Neuronal stem cell (in vitro differentiated cells): ENCODE measurements around the gene FAHD2A.

Experiments used
- DNase-seq: peaks from one replicate; pipeline ENCODE4 v3.0.0-alpha.2; 2013; ENCODE audit warnings: low spot score
- H2AFZ ChIP-seq: one replicate; pipeline ENCODE4 v1.6.1; 2013; ENCODE audit warnings: mild to moderate bottlenecking, low read length, inconsistent platforms
- H2AK5ac ChIP-seq: 2 replicates; pipeline ENCODE4 v1.6.1; 2013; ENCODE audit warnings: low read depth, mild to moderate bottlenecking, inconsistent platforms, low read length, moderate library complexity, mixed read lengths
- H2BK120ac ChIP-seq: 2 replicates; pipeline ENCODE4 v1.6.1; 2013; ENCODE audit warnings: low read depth, mild to moderate bottlenecking, inconsistent platforms, low read length, moderate library complexity, mixed read lengths
- H2BK12ac ChIP-seq: one replicate; pipeline ENCODE4 v1.6.1; 2013; ENCODE audit warnings: low read length, inconsistent platforms
- H2BK15ac ChIP-seq: 2 replicates; pipeline ENCODE4 v1.6.1; 2013; ENCODE audit warnings: mild to moderate bottlenecking, low read length, inconsistent platforms, mixed read lengths
- H2BK5ac ChIP-seq: one replicate; pipeline ENCODE4 v1.6.1; 2013; ENCODE audit warnings: inconsistent platforms, mild to moderate bottlenecking, low read length, moderate library complexity
- H3K14ac ChIP-seq: one replicate; pipeline ENCODE4 v1.6.1; 2013; ENCODE audit warnings: low read length, inconsistent platforms
- H3K18ac ChIP-seq: 2 replicates; pipeline ENCODE4 v1.6.1; 2013; ENCODE audit warnings: low read length, inconsistent platforms
- H3K23ac ChIP-seq: 2 replicates; pipeline ENCODE4 v1.6.1; 2013; ENCODE audit warnings: low read depth, mild to moderate bottlenecking, mixed read lengths, low read length, inconsistent platforms; ENCODE audit not compliant: poor library complexity
- H3K27ac ChIP-seq: replicated peaks from 3 replicates; pipeline ENCODE4 v1.5.1; 2013; ENCODE audit warnings: low read length, inconsistent platforms
- H3K27me3 ChIP-seq, 3 experiments: 2 replicates each; pipeline ENCODE4 v1.6.1; 2013; ENCODE audit warnings: low read length in 3 of 3, mild to moderate bottlenecking in 2 of 3, inconsistent platforms in 1 of 3, low read depth in 1 of 3, mixed read lengths in 1 of 3, moderate library complexity in 1 of 3; ENCODE audit not compliant: control insufficient read depth in 3 of 3, insufficient read depth in 3 of 3
- H3K36me3 ChIP-seq, 2 donors: replicated peaks in 1 of 2; 2 replicates each; pipeline ENCODE4 v1.6.1; 2013; ENCODE audit warnings: low read length in 2 of 2; ENCODE audit not compliant: control insufficient read depth in 2 of 2, insufficient read depth in 2 of 2
- H3K4ac ChIP-seq: 2 replicates; pipeline ENCODE4 v1.6.1; 2013; ENCODE audit warnings: inconsistent platforms, mild to moderate bottlenecking, low read length, moderate library complexity
- H3K4me1 ChIP-seq, 2 donors: 1 replicate in 1 of 2; 2 replicates in 1 of 2; pipeline ENCODE4 v1.6.1; 2013; ENCODE audit warnings: low read length in 2 of 2, low read depth in 1 of 2; ENCODE audit not compliant: control insufficient read depth in 2 of 2, insufficient read depth in 1 of 2
- H3K4me2 ChIP-seq: one replicate; pipeline ENCODE4 v1.6.1; 2013; ENCODE audit warnings: mild to moderate bottlenecking, low read length, inconsistent platforms; ENCODE audit not compliant: insufficient read depth, poor library complexity, severe bottlenecking
- H3K4me3 ChIP-seq, 2 donors: 2 replicates each; pipeline ENCODE4 v1.5.1; 2013; ENCODE audit warnings: low read length in 2 of 2, mild to moderate bottlenecking in 2 of 2, inconsistent platforms in 1 of 2, moderate library complexity in 1 of 2
- H3K79me1 ChIP-seq: one replicate; pipeline ENCODE4 v1.6.1; 2013; ENCODE audit warnings: low read depth, mild to moderate bottlenecking, inconsistent platforms, low read length, moderate library complexity
- H3K9ac ChIP-seq: one replicate; pipeline ENCODE4 v1.6.1; 2013; ENCODE audit warnings: mild to moderate bottlenecking, low read depth, low read length, inconsistent platforms; ENCODE audit not compliant: poor library complexity
- H3K9me3 ChIP-seq, 2 donors: replicated peaks in 1 of 2; 2 replicates each; pipeline versions ENCODE3 to v1.6.1; 2013; ENCODE audit warnings: low read length in 2 of 2, mild to moderate bottlenecking in 2 of 2, inconsistent platforms in 1 of 2, low read depth in 1 of 2, mixed read lengths in 1 of 2, moderate library complexity in 1 of 2; ENCODE audit not compliant: control insufficient read depth in 2 of 2, insufficient read depth in 1 of 2
- H4K8ac ChIP-seq: one replicate; pipeline ENCODE4 v1.6.1; 2013; ENCODE audit warnings: low read depth, mild to moderate bottlenecking, inconsistent platforms, low read length, moderate library complexity
- H4K91ac ChIP-seq: one replicate; pipeline ENCODE4 v1.6.1; 2013; ENCODE audit warnings: low read length, low read depth, mild to moderate bottlenecking, inconsistent platforms; ENCODE audit not compliant: poor library complexity
- WGBS, 2 donors: extraction: QIAGEN DNeasy Blood & Tissue Kit; methylation state at CpG; one replicate each; pipeline ENCODE4 v1.1.7; 2013; ENCODE audit warnings: missing lambda C conversion rate in 2 of 2, mixed read lengths in 1 of 2; ENCODE audit not compliant: insufficient read length in 2 of 2, insufficient replicate concordance in 1 of 2; ENCODE audit errors: extremely low coverage in 2 of 2; 5-methylcytosine and 5-hydroxymethylcytosine counted together

Gene FAHD2A

GRCh38 chr2:95382192-95382591 lies 20.3 kb upstream of the FAHD2A start:
- Histone ChIP-seq H3K36me3 (no peaks in the 10 kb centered on the region), H2BK15ac (no peak overlapping the region), H3K4ac (no peak overlapping the region), H3K79me1 (no peaks in the 10 kb centered on the region), H3K9ac (no peak overlapping the region), H3K27ac (no peak overlapping the region), H2BK5ac (no peak overlapping the region), H2AK5ac (peak overlapping the region; percentile 46), H3K18ac (peak overlapping the region; percentile 48), H3K9me3 (peaks cover 0 to 1% of the 10 kb centered on the region in 2 donors), H4K8ac (no peak overlapping the region), H3K27me3 (peaks cover 0 to 5% (median 3%) of the 10 kb centered on the region in 3 experiments), H3K14ac (no peak overlapping the region), H2BK12ac (peak overlapping the region; percentile 84), H3K23ac (peak overlapping the region; percentile 17), H3K4me2 (no peak overlapping the region), H3K4me1 (peaks cover 5 to 9% of the 10 kb centered on the region in 2 donors), H2AFZ (no peak overlapping the region), H3K4me3 (no peak overlapping the region), H2BK120ac (no peak overlapping the region), H4K91ac (no peak overlapping the region)
- DNase-seq, result no peak
- WGBS, 2 donors, result no CpG with 5 or more reads among the region's 20 CpGs

DNA sequence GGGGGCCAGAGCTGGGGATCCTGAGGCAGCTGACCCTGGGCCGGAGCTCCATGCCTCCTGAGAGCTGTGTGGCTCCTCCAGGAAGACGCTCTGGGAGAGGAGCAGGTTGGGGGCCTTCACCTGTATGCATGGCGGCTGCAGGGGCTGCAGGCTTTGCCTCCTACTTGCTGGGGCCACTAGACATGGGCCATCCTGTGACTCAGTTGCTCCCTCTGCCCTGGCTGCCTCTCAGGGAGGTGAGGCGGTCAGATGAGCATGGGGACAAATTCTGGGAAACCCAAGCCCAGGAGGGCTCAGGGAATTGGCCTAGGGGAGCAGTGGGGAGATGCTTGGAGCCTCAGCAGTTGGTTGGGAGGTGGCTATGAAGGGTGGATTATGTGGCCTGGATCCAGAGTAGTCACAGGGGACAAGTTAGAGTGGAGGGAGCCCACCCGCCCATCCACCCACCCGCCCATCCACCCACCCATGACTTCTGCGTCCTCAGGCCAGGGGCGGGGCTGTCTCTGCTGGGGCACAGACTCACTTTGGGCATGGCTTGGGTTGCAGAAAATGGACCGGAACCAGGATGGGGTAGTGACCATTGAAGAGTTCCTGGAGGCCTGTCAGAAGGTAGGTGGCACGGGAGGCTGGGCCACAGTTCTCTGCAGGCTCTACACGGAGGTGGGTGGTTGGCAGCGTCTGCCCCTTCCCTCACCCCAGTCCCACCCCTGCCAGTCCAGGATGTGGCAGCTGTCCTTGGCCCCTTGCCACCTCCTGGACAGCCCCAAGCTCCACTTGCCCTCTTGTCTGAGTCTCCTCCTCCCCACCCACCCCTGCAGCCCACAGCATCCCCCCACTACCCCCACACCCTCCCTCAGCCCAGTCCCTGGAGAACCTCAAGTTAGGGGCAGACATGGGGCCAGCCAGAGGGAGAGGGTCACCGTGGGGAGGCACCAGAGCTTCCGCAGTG lies 19.5 kb upstream of the FAHD2A start:
- Histone ChIP-seq H3K4me2 (no peak overlapping the region), H3K4ac (no peak overlapping the region), H2BK5ac (no peak overlapping the region), H3K14ac (peak overlapping the region; percentile 56), H3K23ac (peak overlapping the region; percentile 17), H2AK5ac (peak overlapping the region; percentile 81), H3K79me1 (no peaks in the 10 kb centered on the region), H4K91ac (no peak overlapping the region), H3K27me3 (peaks cover 0 to 5% (median 3%) of the 10 kb centered on the region in 3 experiments), H3K4me1 (peaks cover 5 to 9% of the 10 kb centered on the region in 2 donors), H2BK15ac (peak overlapping the region; percentile 49), H4K8ac (no peak overlapping the region), H3K9me3 (peaks cover 0 to 1% of the 10 kb centered on the region in 2 donors), H3K9ac (no peak overlapping the region), H2BK12ac (peak overlapping the region; percentile 58), H3K27ac (no peak overlapping the region), H2AFZ (no peak overlapping the region), H3K36me3 (no peaks in the 10 kb centered on the region), H2BK120ac (no peak overlapping the region), H3K18ac (peak overlapping the region; percentile 76), H3K4me3 (no peak overlapping the region)
- WGBS, 2 donors, result no CpG with 5 or more reads among the region's 14 CpGs
- no peak for DNase-seq

DNA sequence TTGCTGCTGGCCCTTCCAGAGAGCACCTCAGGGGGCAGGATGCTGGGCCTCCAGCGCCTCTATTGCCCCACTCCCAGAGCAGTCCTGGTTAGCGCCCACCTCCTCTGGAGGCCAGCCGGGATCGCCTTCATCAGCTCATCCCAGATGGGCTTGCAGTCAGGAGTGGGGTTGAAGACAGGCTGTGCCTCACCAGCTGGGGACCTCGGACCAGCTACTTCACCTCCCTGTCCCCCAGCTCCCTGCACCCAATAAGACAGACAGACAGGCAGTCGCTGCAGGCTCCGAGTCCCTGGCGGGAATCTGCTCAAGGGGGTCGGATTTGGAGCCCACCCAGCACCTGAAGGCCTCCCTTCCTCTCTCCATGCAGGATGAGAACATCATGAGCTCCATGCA lies 18.9 kb upstream of the FAHD2A start:
- whole genome bisulfite sequencing, 2 donors, result no CpG with 5 or more reads among the region's 9 CpGs
- H3K14ac ChIP-seq, result peak overlapping the region; percentile 56
- no peak overlapping the region for H2BK5ac ChIP-seq
- H2BK15ac ChIP-seq, result peak overlapping the region; percentile 49
- no peaks in the 10 kb centered on the region for H3K36me3 ChIP-seq
- H3K23ac ChIP-seq, result no peak overlapping the region
- H3K9ac ChIP-seq, result no peak overlapping the region
- peaks cover 0 to 5% (median 3%) of the 10 kb centered on the region in 3 experiments for H3K27me3 ChIP-seq
- H3K4me3 ChIP-seq, result no peak overlapping the region
- no peaks in the 10 kb centered on the region for H3K79me1 ChIP-seq
- peak overlapping the region; percentile 76 for H3K18ac ChIP-seq
- H2BK12ac ChIP-seq, result peak overlapping the region; percentile 58
- H3K4me1 ChIP-seq, result peaks cover 5 to 9% of the 10 kb centered on the region in 2 donors
- no peak overlapping the region for H3K4ac ChIP-seq
- no peak overlapping the region for H2AFZ ChIP-seq
- H3K9me3 ChIP-seq, result peaks cover 0 to 1% of the 10 kb centered on the region in 2 donors
- DNase-seq, result no peak
- H2AK5ac ChIP-seq, result peak overlapping the region; percentile 81
- no peak overlapping the region for H3K4me2 ChIP-seq
- no peak overlapping the region for H4K91ac ChIP-seq
- H2BK120ac ChIP-seq, result no peak overlapping the region
- H3K27ac ChIP-seq, result no peak overlapping the region
- H4K8ac ChIP-seq, result no peak overlapping the region

- peak overlapping the region; percentile 8 for H3K27ac ChIP-seq
- no peak overlapping the region for H4K91ac ChIP-seq
- H2BK5ac ChIP-seq, result peak overlapping the region; percentile 83
- H3K4ac ChIP-seq, result no peak overlapping the region
- DNase-seq, result no peak
- H3K9ac ChIP-seq, result no peak overlapping the region
- H3K14ac ChIP-seq, result no peak overlapping the region
- no peaks in the 10 kb centered on the region for H3K79me1 ChIP-seq
- H3K36me3 ChIP-seq, result no peaks in the 10 kb centered on the region
- H3K18ac ChIP-seq, result peak overlapping the region; percentile 87
- peak overlapping the region; percentile 60 for H2BK12ac ChIP-seq
- H3K4me1 ChIP-seq, result peaks cover 5 to 7% of the 10 kb centered on the region in 2 donors
- H3K27me3 ChIP-seq, result peaks cover 0 to 3% (median 2%) of the 10 kb centered on the region in 3 experiments
- H3K4me3 ChIP-seq, result no peak overlapping the region
- H2AK5ac ChIP-seq, result peak overlapping the region; percentile 81
- peak overlapping the region; percentile 84 for H2AFZ ChIP-seq
- peaks cover 0 to 1% of the 10 kb centered on the region in 2 donors for H3K9me3 ChIP-seq
- no peak overlapping the region for H3K23ac ChIP-seq
- peak overlapping the region; percentile 84 for H4K8ac ChIP-seq
- H3K4me2 ChIP-seq, result no peak overlapping the region
- peak overlapping the region; percentile 81 for H2BK15ac ChIP-seq
- H2BK120ac ChIP-seq, result peak overlapping the region; percentile 31
- no CpG with 5 or more reads among the region's 12 CpGs for WGBS, 2 donors
Measured at GRCh38 chr2:95384854-95385569, 17.5 kb upstream of the FAHD2A start.
